T-helper 22 cell (primary cell): ENCODE results near the gene FXYD1.

ENCODE experiments used
- DNase-seq: peaks from one replicate; pipeline ENCODE4 v3.0.0-alpha.2; 2020; ENCODE audit warnings: low read depth

Gene FXYD1

DNA sequence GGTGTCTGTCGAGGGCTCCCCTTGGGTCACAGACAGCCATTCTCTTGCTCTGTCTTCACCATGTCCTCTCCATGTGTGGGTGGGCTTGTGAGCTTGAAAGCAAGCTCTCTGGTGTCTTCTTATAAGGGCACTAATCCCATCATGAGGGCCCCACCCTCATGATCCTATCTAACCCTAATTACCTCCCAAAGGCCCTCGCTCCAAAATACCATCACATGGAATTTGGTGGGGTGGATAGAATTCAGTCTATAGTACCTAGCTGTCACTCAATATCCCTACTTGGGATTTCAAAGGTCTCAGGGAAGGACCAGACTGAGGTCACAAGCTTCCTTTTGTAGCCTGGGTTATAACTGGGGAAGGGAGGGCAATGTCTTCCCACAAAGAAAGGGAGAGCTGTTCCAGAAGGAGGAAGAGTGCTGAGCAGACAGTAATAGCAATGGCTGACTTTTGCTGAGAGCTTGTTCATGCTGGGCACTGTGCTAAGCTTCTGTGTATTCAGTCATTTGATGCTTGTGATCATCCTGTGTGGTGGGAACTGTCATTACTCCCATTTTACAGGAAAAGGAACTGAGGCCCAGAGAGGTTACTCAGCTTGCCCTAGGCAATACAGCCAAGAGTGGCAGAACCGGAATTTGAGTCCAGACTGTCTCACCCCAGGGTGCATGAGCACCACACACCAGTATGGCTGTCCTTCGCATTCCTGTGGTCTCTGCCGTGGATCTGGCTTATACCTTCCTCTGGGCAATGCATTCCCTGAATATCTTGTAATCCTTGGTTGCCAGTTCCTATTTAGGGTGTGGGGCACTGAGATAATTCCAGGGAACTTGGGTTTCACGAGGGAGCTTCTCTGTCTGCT lies 24.1 kb downstream of the FXYD1 start:
- no peak for DNase-seq

DNA sequence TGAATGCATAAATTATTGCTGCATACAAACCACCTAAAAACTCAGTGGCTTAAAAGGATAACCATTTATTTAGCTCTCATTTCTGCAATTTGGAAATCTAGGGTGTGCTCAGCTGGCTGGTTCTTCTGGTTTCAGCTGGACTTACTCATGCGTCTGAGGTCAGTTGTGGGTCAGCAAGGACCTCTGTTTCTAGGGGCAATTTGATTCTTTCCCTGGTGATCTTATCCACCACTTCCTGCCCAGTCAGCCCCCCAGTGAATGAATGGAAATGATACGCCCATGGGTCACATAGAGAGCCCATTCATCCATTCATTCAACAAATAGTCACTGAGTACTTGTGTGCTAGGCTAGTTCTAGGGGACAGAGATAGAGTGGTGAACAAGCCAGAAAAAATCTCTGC lies 25.8 kb downstream of the FXYD1 start:
- DNase-seq = no peak

DNA sequence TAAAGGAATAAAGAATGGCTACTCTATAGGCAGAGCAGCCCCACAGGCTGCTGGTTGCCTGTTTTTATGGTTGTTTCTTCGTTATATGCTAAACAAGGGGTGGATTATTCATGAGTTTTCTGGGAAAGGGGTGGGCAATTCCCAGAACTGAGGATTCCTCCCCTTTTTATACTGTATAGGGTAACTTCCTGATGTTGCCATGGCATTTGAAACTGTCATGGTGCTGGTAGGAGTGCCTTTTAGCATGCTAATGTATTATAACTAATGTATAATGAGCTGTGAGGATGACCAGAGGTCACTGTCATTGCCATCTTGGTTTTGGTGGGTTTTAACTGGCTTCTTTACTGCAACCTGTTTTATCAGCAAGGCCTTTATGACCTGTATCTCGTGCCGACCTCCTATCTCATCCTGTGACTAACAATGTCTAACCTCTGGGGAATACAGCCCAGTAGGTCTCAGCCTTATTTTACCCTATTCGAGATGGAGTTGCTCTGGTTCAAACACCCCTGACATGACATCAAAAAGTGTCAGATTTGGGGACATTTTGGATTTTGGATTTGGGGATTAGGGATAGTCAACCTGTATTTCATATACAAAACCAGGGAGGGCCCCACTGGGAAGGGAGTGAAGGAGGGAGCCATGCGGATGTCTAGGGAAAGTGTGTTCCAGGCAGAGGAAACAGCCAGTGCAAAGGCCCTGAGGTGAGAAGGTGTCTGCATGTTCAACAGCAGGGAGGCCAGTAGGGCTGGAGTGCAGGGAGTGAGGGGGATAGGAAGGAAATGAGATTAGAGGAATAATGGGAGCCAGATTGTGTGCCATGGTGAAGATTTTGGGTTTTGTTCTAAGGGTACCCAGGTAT lies 26.8 kb downstream of the FXYD1 start:
- DNase-seq = no peak

DNA sequence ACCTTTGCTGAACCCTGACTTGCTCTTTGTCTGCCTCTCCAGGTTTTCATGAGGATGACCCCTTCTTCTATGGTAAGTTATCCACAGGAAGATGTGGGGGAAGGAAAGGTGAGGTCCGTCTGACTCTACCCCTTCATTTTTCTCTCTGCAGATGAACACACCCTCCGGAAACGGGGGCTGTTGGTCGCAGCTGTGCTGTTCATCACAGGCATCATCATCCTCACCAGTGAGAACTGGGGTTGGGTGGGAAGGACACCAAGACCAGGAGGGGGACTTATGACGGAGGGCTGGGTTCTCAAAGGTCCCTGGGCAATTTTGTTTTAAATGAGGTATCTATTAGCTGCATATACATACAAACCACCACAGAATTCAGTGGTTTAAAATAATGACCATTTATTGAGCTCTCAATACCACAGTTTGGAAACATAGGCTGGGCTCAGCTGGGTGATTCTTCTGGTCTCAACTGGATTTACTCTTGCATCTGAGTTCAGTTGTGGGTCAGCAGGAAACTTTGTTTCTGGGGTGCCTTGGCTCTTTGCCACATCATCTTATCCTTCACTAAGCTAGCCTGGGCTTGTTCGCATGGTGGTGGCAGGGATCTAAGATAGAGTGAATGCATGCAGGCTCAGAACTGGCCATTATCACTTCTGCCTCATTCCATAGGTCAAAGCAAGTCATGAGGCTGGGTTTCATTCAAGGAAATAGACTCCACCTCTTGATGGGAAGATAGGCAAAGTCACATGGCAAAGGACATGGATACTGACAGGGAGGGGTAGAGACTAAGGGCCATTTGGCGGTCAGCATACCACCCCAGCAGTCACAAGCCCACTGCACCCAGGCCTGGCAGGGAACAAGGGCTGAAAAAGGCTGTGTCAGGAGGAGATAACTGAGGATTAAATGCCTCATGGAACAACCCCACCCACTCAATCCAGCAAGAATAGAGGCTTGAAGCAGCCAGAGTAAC lies 27.8 kb downstream of the FXYD1 start:
- DNase-seq = no peak

DNA sequence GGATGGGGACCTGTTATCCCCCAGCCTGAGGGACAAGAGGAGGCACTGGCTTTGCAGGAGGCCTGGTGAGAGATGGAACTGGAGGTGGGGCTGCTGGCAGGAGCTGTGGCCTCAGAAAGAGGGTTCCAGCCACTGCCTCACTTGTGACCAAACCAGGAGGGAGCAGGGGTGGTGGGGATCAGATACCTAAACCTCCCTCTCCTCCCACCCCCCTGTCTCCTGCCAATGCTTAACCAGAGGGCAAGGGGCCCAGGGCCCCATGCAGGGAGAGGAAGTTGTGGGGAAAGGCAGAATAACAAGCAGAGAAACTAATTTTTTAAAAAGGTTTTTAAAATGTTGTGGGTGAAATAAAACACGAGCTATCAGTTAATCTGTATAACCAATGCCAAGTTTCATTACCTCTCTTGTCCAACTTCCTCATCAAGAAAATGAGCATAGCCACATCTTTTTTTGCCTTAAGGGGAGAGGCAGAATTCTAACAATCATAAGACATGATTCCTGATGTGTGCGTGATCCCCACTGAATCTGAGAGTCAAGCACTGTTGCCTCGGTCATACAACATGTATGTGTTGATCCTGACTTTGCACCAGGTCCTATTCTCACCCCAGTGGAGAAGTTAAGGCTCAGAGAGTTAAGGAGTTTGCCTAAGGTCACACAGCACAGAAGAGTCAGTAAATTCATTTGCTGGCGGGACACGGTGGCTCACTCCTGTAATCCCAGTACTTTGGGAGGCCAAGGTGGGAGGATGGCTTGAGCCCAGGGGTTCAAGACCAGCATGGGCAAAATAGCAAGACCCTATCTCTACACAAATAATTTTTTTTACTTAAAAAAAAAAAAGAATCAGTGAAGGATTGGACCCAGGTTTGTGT lies 28.9 kb downstream of the FXYD1 start:
- DNase-seq = no peak

DNA sequence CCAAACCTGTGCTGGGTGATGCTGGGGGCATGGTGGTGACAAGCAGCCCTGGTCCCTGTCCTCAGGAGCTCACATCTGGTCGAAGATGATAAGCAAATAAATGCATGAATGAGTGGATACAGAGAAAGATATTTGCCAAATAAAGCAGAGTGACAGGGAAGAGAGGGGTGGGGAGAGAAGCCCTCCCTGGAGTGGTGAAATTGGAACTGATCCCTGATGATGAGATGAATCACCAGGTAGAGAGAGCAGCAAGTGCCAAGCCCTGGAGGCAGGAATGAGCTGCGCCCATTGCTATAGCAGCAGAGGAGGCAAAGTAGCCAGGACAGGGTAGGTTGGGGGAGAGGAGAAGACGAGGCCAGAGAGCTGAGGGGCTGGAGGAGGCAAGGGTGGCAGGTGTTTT lies 29.6 kb downstream of the FXYD1 start:
- DNase-seq = no peak

DNA sequence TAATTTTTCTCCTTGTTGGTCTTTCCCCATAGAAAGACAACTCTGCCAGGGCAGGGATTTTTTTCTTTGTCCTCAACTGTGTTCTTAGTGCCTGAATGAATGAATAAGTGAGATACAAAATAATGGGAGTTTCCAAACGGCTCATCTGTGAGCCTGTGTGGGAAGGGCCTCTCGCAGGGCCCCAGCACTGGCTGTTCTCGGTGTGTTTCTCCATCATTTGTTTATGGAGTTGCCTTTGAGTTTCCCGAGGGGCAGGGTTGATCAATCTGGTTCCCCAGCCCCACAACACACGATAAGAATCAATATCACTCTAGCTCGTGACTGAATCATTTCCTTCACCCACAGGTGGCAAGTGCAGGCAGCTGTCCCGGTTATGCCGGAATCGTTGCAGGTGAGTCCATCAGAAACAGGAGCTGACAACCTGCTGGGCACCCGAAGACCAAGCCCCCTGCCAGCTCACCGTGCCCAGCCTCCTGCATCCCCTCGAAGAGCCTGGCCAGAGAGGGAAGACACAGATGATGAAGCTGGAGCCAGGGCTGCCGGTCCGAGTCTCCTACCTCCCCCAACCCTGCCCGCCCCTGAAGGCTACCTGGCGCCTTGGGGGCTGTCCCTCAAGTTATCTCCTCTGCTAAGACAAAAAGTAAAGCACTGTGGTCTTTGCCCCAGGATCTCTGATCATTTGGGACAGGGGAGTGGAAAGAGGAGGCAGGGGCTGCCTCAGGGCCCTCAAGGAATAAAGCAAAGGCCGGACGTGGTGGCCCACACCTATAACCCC lies 30.8 kb downstream of the FXYD1 start:
- DNase-seq = no peak

DNA sequence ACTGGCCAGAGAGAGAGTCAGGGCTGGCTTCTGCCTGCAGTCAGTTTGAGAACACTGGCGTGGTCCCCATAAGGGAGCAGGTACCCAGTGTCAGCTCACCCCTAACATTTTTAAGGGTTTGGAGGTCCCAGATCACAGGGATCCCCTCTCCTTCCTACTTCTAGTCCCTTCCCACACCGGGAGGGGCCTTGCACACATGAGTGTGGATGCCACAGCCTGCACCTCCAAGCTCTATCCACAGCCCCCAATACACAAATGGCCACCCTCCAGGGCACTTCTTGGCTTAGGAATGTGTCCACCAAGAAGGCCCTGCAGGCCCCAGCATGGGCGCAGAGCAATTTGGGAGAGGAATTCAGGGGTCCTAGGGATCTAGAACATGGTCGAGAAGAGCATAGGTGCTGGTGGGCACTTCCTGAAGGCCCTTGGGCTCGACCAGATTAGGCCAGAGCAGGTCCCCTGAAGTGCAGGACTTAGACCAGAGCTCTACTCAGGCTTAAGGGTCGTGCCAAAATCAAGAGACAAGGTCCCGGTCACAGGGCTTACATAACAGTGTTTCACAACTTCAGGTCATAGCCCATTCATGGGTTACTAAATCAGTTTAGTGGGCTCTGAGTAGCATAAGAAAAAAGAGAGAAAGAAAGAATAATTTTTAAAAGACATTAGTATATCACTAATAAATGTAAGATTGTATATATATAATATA lies 31.9 kb downstream of the FXYD1 start:
- no peak for DNase-seq

DNA sequence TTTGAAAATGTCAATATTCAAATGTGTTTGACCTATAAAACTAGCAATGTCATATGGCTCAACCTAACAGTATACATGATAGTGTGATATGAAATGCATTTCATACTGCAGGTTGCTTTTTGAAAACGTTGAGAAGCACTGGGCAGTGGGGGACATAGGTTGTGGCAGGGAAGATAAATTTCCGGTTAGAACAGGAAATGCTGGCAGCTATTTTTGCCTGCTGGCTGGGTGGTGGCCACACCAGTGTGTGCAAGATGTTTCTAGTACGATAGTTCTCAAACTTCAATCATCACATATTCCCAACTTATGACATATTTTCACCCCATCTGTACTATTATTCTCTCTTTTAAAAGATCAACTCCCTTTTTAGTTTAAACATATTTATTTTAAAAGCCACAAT lies 33.1 kb downstream of the FXYD1 start:
- no peak for DNase-seq

DNA sequence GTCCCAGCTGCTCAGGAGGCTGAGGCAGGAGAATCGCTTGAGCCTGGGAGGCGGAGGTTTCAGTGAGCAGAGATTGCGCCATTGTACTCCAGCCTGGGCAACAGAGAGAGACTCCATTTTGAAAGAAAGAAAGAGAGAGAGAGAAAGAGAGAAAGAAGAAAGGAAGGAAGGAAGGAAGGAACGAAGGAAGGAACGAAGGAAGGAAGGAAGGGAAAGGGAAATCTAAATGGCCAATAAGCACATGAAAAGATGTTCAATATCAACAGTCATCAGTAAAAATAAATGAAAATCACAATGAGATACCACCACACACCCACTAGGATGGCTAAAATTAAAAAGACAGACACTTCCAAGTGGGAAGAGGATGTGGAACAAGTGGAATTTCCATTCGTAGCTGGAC lies 35.6 kb downstream of the FXYD1 start:
- DNase-seq = no peak

DNA sequence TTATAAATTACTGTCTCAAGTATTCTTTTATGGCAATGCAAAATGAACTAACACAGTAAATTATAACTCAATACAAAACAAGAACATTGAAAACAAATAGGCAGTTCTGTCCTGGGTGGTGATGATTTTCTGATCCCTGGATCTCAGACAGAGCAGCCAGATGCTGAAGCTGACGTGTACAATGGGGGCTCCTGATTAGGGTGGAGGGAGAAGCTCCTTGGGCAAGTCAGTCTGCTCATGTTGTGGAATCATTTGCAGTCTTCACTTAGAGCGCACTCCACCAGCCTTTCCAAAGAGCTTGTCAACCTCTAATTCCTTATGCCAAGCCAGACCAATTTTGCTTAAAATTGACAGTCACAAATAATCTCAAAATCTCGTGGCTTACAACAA lies 37.6 kb downstream of the FXYD1 start:
- no peak for DNase-seq

DNA sequence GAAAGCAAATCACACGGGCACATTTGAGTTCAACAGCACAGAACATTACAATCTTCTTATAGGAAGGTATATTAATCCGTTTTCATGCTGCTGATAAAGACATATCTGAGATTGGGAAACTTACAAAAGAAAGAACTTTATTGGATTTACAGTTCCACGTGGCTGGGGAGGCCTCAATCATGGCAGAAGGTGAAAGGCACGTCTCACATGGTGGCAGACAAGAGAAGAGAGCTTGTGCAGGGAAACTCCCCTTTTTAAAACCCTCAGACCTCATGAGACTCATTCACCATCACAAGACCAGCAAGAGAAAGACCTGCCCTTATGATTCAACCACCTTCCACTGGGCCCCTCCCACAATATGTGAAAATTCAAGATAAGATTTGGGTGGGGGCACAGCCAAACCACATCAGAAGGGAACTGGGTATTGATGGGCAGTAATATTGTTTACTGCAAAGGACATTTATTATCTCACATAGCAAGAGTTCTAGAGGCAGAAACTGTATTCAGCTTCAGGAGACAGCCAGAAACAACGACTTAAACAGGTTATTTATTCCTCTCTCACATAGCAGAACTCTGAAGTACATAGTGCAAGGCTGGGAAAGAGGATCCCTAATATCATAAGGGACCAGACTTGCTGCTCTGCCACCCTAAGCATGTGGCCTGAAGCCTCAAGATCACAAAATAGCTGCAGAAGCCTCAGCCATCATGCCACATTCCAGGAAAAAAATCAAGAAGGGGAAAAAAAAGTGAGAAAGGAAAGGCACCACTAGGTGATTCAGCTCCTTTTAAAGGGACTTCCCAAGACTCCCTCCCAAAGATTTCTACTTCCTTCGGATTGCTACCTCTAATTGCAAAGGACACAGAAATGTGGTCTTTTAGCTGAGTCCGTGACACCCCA lies 39.0 kb downstream of the FXYD1 start:
- no peak for DNase-seq

DNA sequence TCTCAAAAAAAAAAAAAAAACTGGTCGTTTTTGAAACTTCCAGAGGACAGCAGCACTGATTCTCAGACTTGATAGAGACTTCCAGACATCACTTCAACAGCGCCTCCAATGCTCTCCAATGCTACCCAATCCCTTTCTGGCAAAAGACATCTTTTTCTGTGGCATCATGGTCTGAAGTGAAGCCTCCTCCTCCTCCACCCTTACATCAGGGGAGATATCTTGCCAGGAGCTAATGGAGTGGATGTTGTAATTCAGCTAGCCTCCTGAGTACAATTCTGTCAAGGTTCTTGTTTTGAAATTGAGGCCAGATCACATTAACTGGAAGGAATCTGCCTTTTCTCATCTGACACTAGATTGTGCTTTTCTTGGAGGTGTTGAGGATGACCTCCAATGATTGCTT lies 40.1 kb downstream of the FXYD1 start:
- no peak for DNase-seq

DNA sequence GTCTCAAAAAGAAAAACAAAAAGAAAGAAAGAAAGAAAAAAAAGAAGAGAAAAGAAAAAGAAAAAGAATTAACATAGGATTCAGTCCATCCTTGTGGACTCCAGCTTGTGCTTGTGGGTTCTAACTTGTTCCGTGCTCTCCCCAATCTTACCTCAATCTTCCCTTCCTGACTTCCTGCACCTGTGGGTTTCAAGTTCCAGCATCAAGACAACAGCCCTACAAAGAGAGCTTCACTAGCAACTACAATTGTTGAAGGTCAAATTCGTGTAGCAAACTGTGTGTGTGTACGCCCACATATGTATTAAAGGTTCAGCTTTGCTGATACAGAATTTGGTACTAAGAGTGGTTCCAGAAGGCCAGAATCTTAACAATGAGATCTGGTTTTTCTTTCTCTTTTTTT lies 41.2 kb downstream of the FXYD1 start:
- DNase-seq = no peak

DNA sequence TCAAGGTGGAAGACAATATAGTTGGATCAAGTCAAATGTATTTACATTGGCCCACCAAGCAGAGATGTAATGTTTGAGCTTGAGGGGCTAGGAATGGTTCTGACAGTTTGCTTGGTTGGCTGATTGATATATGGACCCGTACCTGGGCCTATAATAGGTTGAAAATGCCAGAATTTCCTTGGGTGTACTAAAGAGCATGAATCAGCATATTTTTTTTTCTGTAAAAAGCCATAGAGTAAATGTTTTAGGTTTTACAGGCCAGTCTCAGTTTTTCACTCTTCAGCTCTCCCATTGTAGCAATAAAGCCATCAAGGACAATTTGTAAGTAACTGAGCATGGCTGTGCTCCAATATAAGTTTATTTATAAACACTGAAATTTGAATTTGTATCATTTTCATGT lies 42.8 kb downstream of the FXYD1 start:
- no peak for DNase-seq

DNA sequence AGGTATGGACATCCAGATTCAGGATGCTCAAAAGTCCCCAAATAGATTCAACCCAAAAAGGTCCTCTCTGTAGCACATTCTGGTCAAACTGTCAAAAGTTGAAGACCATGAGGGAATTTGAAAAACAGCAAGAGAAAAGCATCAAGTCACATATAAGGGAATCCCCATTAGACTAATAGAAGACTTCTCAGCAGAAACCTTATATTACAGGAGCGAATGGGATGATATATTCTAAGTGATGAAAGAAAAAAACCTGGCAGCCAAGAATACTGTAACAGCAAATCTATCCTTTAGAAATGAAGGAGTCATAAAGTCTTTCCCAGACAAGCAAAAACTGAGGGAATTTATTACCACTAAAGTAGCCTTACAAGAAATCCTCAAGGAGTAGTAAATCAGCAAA lies 45.6 kb downstream of the FXYD1 start:
- DNase-seq = no peak

DNA sequence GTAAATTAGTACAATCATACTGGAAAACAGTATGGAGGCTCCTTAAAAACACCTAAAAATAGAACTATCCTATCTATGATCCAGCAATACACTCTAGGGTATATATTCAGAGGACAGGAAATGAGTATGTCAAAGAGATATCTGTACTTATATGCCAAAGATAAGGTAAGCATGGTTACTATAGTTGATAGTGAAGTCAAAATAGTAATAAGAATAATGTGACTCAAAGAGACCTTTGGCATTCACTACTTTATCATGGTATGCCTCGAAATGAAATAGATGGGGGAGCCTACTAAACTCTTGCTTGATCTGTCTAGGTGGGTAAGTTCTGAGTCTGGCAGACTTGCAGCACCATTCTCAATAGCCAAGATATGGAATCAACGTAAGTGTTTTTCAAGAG lies 46.3 kb downstream of the FXYD1 start:
- DNase-seq = no peak
